ENCODE data around the gene PI4KA. TPM values are rescaled to one million over a fixed set of nuclear protein-coding genes. Genes with fewer than 3 reads are reported as not detected.

The PI4KA gene
- total and polyA plus RNA-seq, 4 donors = 35.4 to 107 (median 50.3) TPM

DNA sequence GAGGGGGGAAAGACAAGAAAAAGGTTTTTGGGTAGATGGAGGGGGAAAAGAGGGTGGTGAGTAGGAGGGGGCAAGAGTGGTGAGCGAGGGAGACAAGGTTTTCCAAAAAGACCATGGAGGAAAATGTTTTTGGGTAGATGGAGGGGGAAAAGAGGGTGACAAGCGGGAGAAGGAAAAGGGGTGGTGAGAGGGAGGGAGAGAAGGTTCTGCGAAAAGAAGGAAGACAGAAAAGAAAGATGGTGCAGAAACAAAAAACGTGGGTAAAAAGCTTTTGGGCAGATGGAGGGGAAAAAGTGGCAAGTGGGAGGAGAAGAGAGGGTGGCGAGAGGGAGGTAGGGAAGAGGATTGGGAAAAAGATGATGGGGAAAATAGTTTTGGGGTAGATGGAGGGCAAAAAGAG lies 200.6 kb downstream of the PI4KA start:
- peaks cover 0 to 7% (median 0%) of the 10 kb centered on the region in 3 donors for H3K27me3 ChIP-seq (ENCODE audit: control insufficient read depth in 3 of 3, insufficient read depth in 3 of 3, low read length in 2 of 3)
- 80% methylated on average over 5 of the region's 5 CpGs for WGBS, 2 donors
- H3K27ac ChIP-seq (ENCODE audit: low read depth in 1 of 2, low read length in 1 of 2) = no peak overlapping the region
- TF ChIP-seq, protein P1, sequence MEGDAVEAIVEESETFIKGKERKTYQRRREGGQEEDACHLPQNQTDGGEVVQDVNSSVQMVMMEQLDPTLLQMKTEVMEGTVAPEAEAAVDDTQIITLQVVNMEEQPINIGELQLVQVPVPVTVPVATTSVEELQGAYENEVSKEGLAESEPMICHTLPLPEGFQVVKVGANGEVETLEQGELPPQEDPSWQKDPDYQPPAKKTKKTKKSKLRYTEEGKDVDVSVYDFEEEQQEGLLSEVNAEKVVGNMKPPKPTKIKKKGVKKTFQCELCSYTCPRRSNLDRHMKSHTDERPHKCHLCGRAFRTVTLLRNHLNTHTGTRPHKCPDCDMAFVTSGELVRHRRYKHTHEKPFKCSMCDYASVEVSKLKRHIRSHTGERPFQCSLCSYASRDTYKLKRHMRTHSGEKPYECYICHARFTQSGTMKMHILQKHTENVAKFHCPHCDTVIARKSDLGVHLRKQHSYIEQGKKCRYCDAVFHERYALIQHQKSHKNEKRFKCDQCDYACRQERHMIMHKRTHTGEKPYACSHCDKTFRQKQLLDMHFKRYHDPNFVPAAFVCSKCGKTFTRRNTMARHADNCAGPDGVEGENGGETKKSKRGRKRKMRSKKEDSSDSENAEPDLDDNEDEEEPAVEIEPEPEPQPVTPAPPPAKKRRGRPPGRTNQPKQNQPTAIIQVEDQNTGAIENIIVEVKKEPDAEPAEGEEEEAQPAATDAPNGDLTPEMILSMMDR (IDR thresholded peaks at IDR 0.05; ENCODE audit: control extremely low read depth, extremely low read depth) = no peak
- no peak overlapping the region for H3K9ac ChIP-seq (ENCODE audit: insufficient read depth in 1 of 2, low read length in 2 of 2)
- DNase-seq = no peak
- no peak overlapping the region for H3K4me3 ChIP-seq
- no peaks in the 10 kb centered on the region for H3K36me3 ChIP-seq (ENCODE audit: control insufficient read depth in 4 of 4, insufficient read depth in 4 of 4, low read length in 4 of 4)
- peaks cover 0 to 4% (median 0%) of the 10 kb centered on the region in 5 donors for H3K4me1 ChIP-seq (ENCODE audit: control insufficient read depth in 5 of 5, insufficient read depth in 5 of 5, low read length in 5 of 5)
- no peaks in the 10 kb centered on the region for H3K9me3 ChIP-seq (ENCODE audit: control insufficient read depth in 4 of 4, insufficient read depth in 3 of 4, low read length in 3 of 4)
- no peak for ATAC-seq (ENCODE audit: insufficient read depth, low FRiP score)

Other genes with a start within 250 kb of the PI4KA start
- under 1 TPM; 0.64 to 0.85 TPM for gene SERPIND1, start 84.7 kb downstream of the PI4KA start, total RNA-seq
- 1 to 10 TPM in 1 of 2 donors, under 1 TPM in 1; 0.02 to 2.0 TPM for gene SERPIND1, start 84.7 kb downstream of the PI4KA start, polyA plus RNA-seq
- 10 to 100 TPM; 14.8 to 27.2 TPM for gene SNAP29, start 196 bp upstream of the PI4KA start, total RNA-seq
- 10 to 100 TPM; 14.9 to 19.3 TPM for gene SNAP29, start 196 bp upstream of the PI4KA start, polyA plus RNA-seq
- 10 to 100 TPM; 54.9 to 58.6 TPM for gene CRKL, start 58.6 kb upstream of the PI4KA start, total RNA-seq
- gene CRKL, start 58.6 kb upstream of the PI4KA start, polyA plus RNA-seq = 10 to 100 TPM; 18.3 to 23.3 TPM
- gene AIFM3, start 108.4 kb upstream of the PI4KA start, total RNA-seq = 1 to 10 TPM in 1 of 2 donors, under 1 TPM in 1; 0.48 to 7.5 TPM
- gene AIFM3, start 108.4 kb upstream of the PI4KA start, polyA plus RNA-seq = 1 to 10 TPM; 3.6 to 6.0 TPM
- 10 to 100 TPM; 51.9 to 64.9 TPM for gene LZTR1, start 123.5 kb upstream of the PI4KA start, total RNA-seq
- gene LZTR1, start 123.5 kb upstream of the PI4KA start, polyA plus RNA-seq = 10 to 100 TPM; 33.8 to 37.9 TPM
- 10 to 100 TPM; 20.4 to 28.1 TPM for gene THAP7, start 143.3 kb upstream of the PI4KA start, total RNA-seq
- gene THAP7, start 143.3 kb upstream of the PI4KA start, polyA plus RNA-seq = 10 to 100 TPM; 27.1 to 61.3 TPM
- 1 to 10 TPM; 1.1 to 2.2 TPM for gene P2RX6, start 156.4 kb upstream of the PI4KA start, total RNA-seq
- under 1 TPM; 0.21 to 0.79 TPM for gene P2RX6, start 156.4 kb upstream of the PI4KA start, polyA plus RNA-seq
- 1 to 10 TPM in 1 of 2 donors, under 1 TPM in 1; 0.63 to 1.1 TPM for gene SLC7A4, start 173.8 kb upstream of the PI4KA start, total RNA-seq
- gene SLC7A4, start 173.8 kb upstream of the PI4KA start, polyA plus RNA-seq = under 1 TPM; 0.18 to 0.96 TPM
- gene LRRC74B, start 187.1 kb upstream of the PI4KA start, total RNA-seq = 1 to 10 TPM in 1 of 2 donors, under 1 TPM in 1; 0.97 to 9.0 TPM
- gene LRRC74B, start 187.1 kb upstream of the PI4KA start, polyA plus RNA-seq = 1 to 10 TPM; 1.9 to 2.7 TPM

All from lung (tissue), 12 donors.